Ectodermal cell (in vitro differentiated cells): Measurements from ENCODE around the gene PIGV.

ENCODE experiments used
- H3K27ac ChIP-seq: 2 replicates; pipeline ENCODE4 v1.7.0; 2013; ENCODE audit warnings: mild to moderate bottlenecking, low read depth, low read length; ENCODE audit not compliant: insufficient read depth, poor library complexity, severe bottlenecking
- H3K27me3 ChIP-seq: 2 replicates; pipeline ENCODE4 v1.7.0; 2013; ENCODE audit warnings: mild to moderate bottlenecking, low read length; ENCODE audit not compliant: insufficient read depth, control insufficient read depth, poor library complexity, severe bottlenecking
- H3K36me3 ChIP-seq: one replicate; pipeline ENCODE4 v1.7.0; 2013; ENCODE audit warnings: low read length; ENCODE audit not compliant: control insufficient read depth, insufficient read depth
- H3K4me1 ChIP-seq: one replicate; pipeline ENCODE4 v1.7.0; 2013; ENCODE audit warnings: low read length; ENCODE audit not compliant: control insufficient read depth, insufficient read depth
- H3K4me3 ChIP-seq: 2 replicates; pipeline ENCODE4 v1.7.0; 2013; ENCODE audit warnings: low read depth, low read length, control low read depth; ENCODE audit not compliant: insufficient read depth
- H3K9me3 ChIP-seq: 2 replicates; pipeline ENCODE4 v1.7.0; 2013; ENCODE audit warnings: mild to moderate bottlenecking, low read length, moderate library complexity; ENCODE audit not compliant: control insufficient read depth
- WGBS, 2 experiments: methylation state at CpG; one replicate each; pipeline ENCODE4 v1.1.7; 2013; ENCODE audit warnings: missing lambda C conversion rate in 2 of 2; 5-methylcytosine and 5-hydroxymethylcytosine counted together

Gene PIGV

GRCh38 chr1:26784023-26784871, 3.5 kb upstream of the PIGV start:
- no peak overlapping the region for H3K4me3 ChIP-seq
- peaks cover 23% of the 10 kb centered on the region for H3K36me3 ChIP-seq
- no peaks in the 10 kb centered on the region for H3K9me3 ChIP-seq
- H3K27me3 ChIP-seq = no peaks in the 10 kb centered on the region
- WGBS, 2 experiments = 98 to 100% methylated on average over 2 of the region's 2 CpGs
- peaks cover 27% of the 10 kb centered on the region for H3K4me1 ChIP-seq
- H3K27ac ChIP-seq = no peak overlapping the region

- no peaks in the 10 kb centered on the region for H3K9me3 ChIP-seq
- no peaks in the 10 kb centered on the region for H3K27me3 ChIP-seq
- H3K4me3 ChIP-seq = no peak overlapping the region
- H3K4me1 ChIP-seq = peaks cover 27% of the 10 kb centered on the region
- H3K27ac ChIP-seq = no peak overlapping the region
- 95% methylated on average over 1 of the region's 1 CpG for whole genome bisulfite sequencing, 2 experiments
- H3K36me3 ChIP-seq = peaks cover 17% of the 10 kb centered on the region
Observed at GRCh38 chr1:26784886-26785285, 2.9 kb upstream of the PIGV start.

GRCh38 chr1:26785611-26786436, 1.9 kb upstream of the PIGV start:
- 88 to 90% methylated on average over 5 of the region's 5 CpGs for WGBS, 2 experiments
- no peaks in the 10 kb centered on the region for H3K27me3 ChIP-seq
- no peak overlapping the region for H3K4me3 ChIP-seq
- H3K36me3 ChIP-seq = peaks cover 7% of the 10 kb centered on the region
- H3K27ac ChIP-seq = peak overlapping the region; percentile 79
- H3K9me3 ChIP-seq = no peaks in the 10 kb centered on the region
- H3K4me1 ChIP-seq = peaks cover 27% of the 10 kb centered on the region

GRCh38 chr1:26786437-26787380, 1.0 kb upstream of the PIGV start:
- no peaks in the 10 kb centered on the region for H3K36me3 ChIP-seq
- peaks cover 27% of the 10 kb centered on the region for H3K4me1 ChIP-seq
- peak overlapping the region; percentile 79 for H3K27ac ChIP-seq
- H3K27me3 ChIP-seq = no peaks in the 10 kb centered on the region
- H3K9me3 ChIP-seq = no peaks in the 10 kb centered on the region
- 27 to 31% methylated on average over 12 of the region's 12 CpGs for WGBS, 2 experiments
- peak overlapping the region; percentile 75 for H3K4me3 ChIP-seq

- no peaks in the 10 kb centered on the region for H3K9me3 ChIP-seq
- WGBS, 2 experiments = 5% methylated on average over 11 of the region's 11 CpGs
- no peaks in the 10 kb centered on the region for H3K36me3 ChIP-seq
- H3K27ac ChIP-seq = peak overlapping the region; percentile 79
- peak overlapping the region; percentile 75 for H3K4me3 ChIP-seq
- peaks cover 27% of the 10 kb centered on the region for H3K4me1 ChIP-seq
- H3K27me3 ChIP-seq = no peaks in the 10 kb centered on the region
Observed at GRCh38 chr1:26787381-26787705, 407 bp upstream of the PIGV start.

- Histone ChIP-seq H3K9me3 (no peaks in the 10 kb centered on the region), H3K4me3 (peak overlapping the region; percentile 75), H3K27me3 (no peaks in the 10 kb centered on the region), H3K36me3 (no peaks in the 10 kb centered on the region), H3K27ac (peak overlapping the region; percentile 79), H3K4me1 (peaks cover 27% of the 10 kb centered on the region)
- 51 to 55% methylated on average over 10 of the region's 10 CpGs for WGBS, 2 experiments
Observed at GRCh38 chr1:26788515-26788785, 700 bp downstream of the PIGV start.

- 12 to 13% methylated on average over 19 of the region's 19 CpGs for WGBS, 2 experiments
- Histone ChIP-seq H3K27me3 (no peaks in the 10 kb centered on the region), H3K36me3 (peaks cover 5% of the 10 kb centered on the region), H3K27ac (no peak overlapping the region), H3K4me3 (peak overlapping the region; percentile 75), H3K9me3 (no peaks in the 10 kb centered on the region), H3K4me1 (peaks cover 27% of the 10 kb centered on the region)
Observed at GRCh38 chr1:26788836-26789611, 1.3 kb downstream of the PIGV start.

- H3K4me1 ChIP-seq = peaks cover 27% of the 10 kb centered on the region
- 85 to 89% methylated on average over 3 of the region's 3 CpGs for WGBS, 2 experiments
- no peak overlapping the region for H3K27ac ChIP-seq
- no peak overlapping the region for H3K4me3 ChIP-seq
- H3K9me3 ChIP-seq = no peaks in the 10 kb centered on the region
- peaks cover 10% of the 10 kb centered on the region for H3K36me3 ChIP-seq
- no peaks in the 10 kb centered on the region for H3K27me3 ChIP-seq
Observed at GRCh38 chr1:26789612-26789865, 1.8 kb downstream of the PIGV start.

GRCh38 chr1:26789931-26790330, 2.2 kb downstream of the PIGV start:
- Histone ChIP-seq H3K27me3 (no peaks in the 10 kb centered on the region), H3K9me3 (no peaks in the 10 kb centered on the region), H3K27ac (no peak overlapping the region), H3K4me1 (peaks cover 27% of the 10 kb centered on the region), H3K4me3 (no peak overlapping the region), H3K36me3 (peaks cover 11% of the 10 kb centered on the region)
- 91 to 97% methylated on average over 3 to 4 of the region's 4 CpGs for WGBS, 2 experiments
